NT2/D1 (cell line): Measurements from ENCODE around the gene MTG2.

Experiments
- SUZ12 ChIP-seq: IDR thresholded peaks from 2 replicates; pipeline ENCODE4 v1.6.1; 2011; ENCODE audit not compliant: insufficient read length, insufficient read depth; ENCODE audit errors: extremely low read depth
- ZNF274 ChIP-seq: IDR thresholded peaks from 2 replicates; pipeline ENCODE4 v1.6.1; 2011; ENCODE audit warnings: mild to moderate bottlenecking, low read depth, low read length

- no peak for TF ChIP-seq ZNF274
- no peak for TF ChIP-seq SUZ12
Measured at GRCh38 chr20:62228982-62229545, 46.2 kb downstream of the MTG2 start.
